BJ (cell line): ENCODE results near the gene ITPK1. TPM values are rescaled to one million over a fixed set of nuclear protein-coding genes. Genes with fewer than 3 reads are reported as not detected.

Source experiments
- CTCF ChIA-PET: fragments of 350-600 bp; formaldehyde crosslinking; extraction: SDS; loops from one replicate; lab custom pipeline; 2021; ENCODE audit warnings: antibody characterized with exemption, inconsistent platforms; lab: Yijun Ruan, JAX
- POLR2A ChIA-PET: fragments of 300-600 bp; sonication (Branson Sonifier 250); formaldehyde crosslinking; extraction: SDS; loops from one replicate; lab custom pipeline; 2021; ENCODE audit warnings: antibody characterized with exemption; lab: Charles Lee
- DNase-seq: peaks from one replicate; pipeline ENCODE4 v3.0.0-alpha.2; 2011; ENCODE audit warnings: low read depth
- H3K27me3 ChIP-seq: 2 replicates; pipeline ENCODE4 v1.6.0; 2011; ENCODE audit warnings: low read length; ENCODE audit not compliant: control insufficient read depth, insufficient read depth
- H3K36me3 ChIP-seq: 2 replicates; pipeline ENCODE4 v1.5.1; 2011; ENCODE audit warnings: low read length; ENCODE audit not compliant: control insufficient read depth, insufficient read depth
- H3K4me3 ChIP-seq: 2 replicates; pipeline ENCODE4 v1.5.1; 2011; ENCODE audit warnings: low read depth, mild to moderate bottlenecking, control low read depth, low read length
- CTCF ChIP-seq: IDR thresholded peaks from 2 replicates; pipeline ENCODE4 v1.5.1; 2011; ENCODE audit warnings: low read depth, mild to moderate bottlenecking, control low read depth, inconsistent platforms, low read length, moderate library complexity; ENCODE audit not compliant: insufficient read depth
- polyA plus RNA-seq: library from polyadenylated mRNA; depleted of rRNA; stranded (reverse); fragments of >200 nt; gene quantifications from 2 replicates; pipeline ENCODE4 v1.2.3, GENCODE V29; 2011

ITPK1 gene
- polyA plus RNA-seq, 1 experiment = 49.0 TPM

DNA sequence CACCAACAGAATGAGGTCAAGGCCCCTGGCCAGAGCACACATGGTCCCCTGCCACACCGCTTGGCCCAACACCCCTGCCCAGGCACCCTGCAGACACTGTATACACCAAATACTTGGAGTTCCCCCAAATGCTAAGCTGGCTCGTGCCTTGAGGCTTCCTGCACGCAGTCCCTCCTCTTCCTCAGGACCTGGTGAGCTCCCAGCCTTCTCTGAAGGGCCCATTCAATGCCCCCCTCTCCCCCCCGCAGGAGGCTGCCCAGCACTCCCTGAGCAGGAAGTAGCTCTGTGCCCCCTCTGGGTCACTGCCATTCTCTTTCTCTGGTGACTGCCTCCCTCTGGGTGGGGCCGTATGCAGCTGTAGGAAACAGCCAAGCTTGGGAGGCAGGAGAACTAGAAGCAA, 75.3 kb downstream of the ITPK1 start:
- Histone ChIP-seq H3K27me3 (no peaks in the 10 kb centered on the region), H3K36me3 (no peaks in the 10 kb centered on the region), H3K4me3 (no peak overlapping the region)
- TF ChIP-seq CTCF = no peak
- ChIA-PET CTCF (interaction anchor here (1.2 to 1.3 kb wide), 2 partner anchors 10 to 17 kb away, joined by 3 to 5 read pairs; no protein-coding TSS in a partner anchor), POLR2A (no interaction called here)
- DNase-seq = no peak

GRCh38 chr14:93039649-93040315, 75.9 kb downstream of the ITPK1 start:
- no peak for TF ChIP-seq CTCF
- H3K36me3 ChIP-seq = no peaks in the 10 kb centered on the region
- H3K27me3 ChIP-seq = no peaks in the 10 kb centered on the region
- no peak for DNase-seq
- ChIA-PET POLR2A (no interaction called here), CTCF (interaction anchor here (1.0 to 1.3 kb wide), 2 partner anchors 17 to 73 kb away, joined by 3 to 5 read pairs; no protein-coding TSS in a partner anchor)
- H3K4me3 ChIP-seq = no peak overlapping the region

DNA sequence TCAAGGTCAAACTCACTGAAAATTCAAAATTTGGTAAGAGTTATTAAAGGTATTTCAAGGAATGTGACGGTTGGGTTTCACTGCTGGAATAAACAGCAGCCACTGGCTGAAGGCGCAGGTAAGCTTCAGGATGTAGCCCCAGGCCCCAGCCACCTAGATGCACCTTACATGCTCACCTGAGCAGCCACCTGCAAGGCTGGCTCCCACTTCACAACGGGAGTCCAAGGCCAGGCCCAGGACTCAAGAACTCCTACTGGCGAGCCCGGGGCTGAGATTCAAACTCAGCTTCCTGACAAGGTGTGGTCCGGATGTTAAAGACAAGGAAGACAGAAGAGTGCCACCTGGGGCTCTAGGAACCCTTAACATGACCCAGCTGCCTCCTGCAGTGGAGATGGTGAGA, 78.4 kb downstream of the ITPK1 start:
- CTCF ChIA-PET = no interaction called here
- TF ChIP-seq CTCF = no peak
- POLR2A ChIA-PET = no interaction called here

GRCh38 chr14:93036652-93037345, 78.9 kb downstream of the ITPK1 start:
- no peak for DNase-seq
- TF ChIP-seq CTCF = no peak
- CTCF ChIA-PET = no interaction called here

More for the DNA sequence above, 78.4 kb downstream of the ITPK1 start:
- no peaks in the 10 kb centered on the region for H3K27me3 ChIP-seq
- DNase-seq = no peak
- H3K4me3 ChIP-seq = no peak overlapping the region
- no peaks in the 10 kb centered on the region for H3K36me3 ChIP-seq

DNA sequence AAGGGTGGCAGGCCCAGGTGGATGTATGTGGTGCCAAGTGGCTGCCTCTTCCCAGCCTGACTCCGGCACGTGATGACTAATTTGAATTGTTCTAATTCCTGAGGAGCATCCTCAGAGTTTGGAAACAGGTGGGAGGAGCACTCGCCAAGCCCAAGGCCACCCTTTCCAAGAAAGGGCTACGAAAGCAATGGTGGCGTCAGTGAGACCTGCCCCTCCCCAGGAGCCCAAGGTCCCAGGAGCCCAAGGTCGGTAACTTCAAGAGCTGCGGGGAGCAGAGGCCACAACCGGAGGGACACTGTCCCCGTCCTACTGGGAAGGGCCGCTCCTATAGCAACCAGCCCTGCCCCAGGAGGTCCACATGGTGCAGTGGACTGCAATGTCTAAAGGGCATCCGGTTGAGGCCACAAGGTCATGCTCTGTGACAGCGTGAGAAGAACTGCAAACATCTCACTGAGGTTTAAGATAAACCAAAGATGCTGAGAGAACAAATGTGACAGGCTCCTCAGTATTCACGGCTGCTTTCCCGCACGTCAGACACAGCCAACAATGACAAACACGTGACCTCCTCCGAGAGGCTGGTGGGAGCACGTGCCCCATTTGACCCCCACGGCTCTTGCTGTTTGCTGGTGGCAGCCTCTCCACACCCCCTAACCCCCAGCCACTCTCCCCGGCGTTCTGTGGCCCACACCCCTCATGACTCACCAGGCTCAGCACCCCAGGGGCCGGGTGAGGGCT, 79.6 kb downstream of the ITPK1 start:
- TF ChIP-seq CTCF = no peak
- H3K4me3 ChIP-seq = no peak overlapping the region
- ChIA-PET POLR2A (no interaction called here), CTCF (no interaction called here)
- no peaks in the 10 kb centered on the region for H3K27me3 ChIP-seq
- no peak for DNase-seq
- H3K36me3 ChIP-seq = no peaks in the 10 kb centered on the region

More at GRCh38 chr14:93036652-93037345, 78.9 kb downstream of the ITPK1 start:
- H3K36me3 ChIP-seq = no peaks in the 10 kb centered on the region
- H3K27me3 ChIP-seq = no peaks in the 10 kb centered on the region
- no peak overlapping the region for H3K4me3 ChIP-seq
- POLR2A ChIA-PET = no interaction called here
